Astrocyte of the spinal cord (primary cell): ENCODE data around the gene TMEM94.

ENCODE experiments used
- DNase-seq: peaks from one replicate; pipeline ENCODE4 v3.0.0; 2011; ENCODE audit warnings: low read depth, low spot score
- H3K4me3 ChIP-seq: 2 replicates; pipeline ENCODE4 v1.5.1; 2011; ENCODE audit warnings: low read depth, mild to moderate bottlenecking, low read length, moderate library complexity
- in situ Hi-C: cut with HindIII; loops from 2 replicates; pipeline ENCODE4 v1.10.0; 2017; ENCODE audit warnings: low sequenced_read_pairs
- TF ChIP-seq, protein P1 (sequence below): IDR thresholded peaks from 2 replicates; pipeline ENCODE4 v1.5.1; 2012; ENCODE audit warnings: low read depth, mild to moderate bottlenecking, low read length, inconsistent platforms

Gene TMEM94

DNA sequence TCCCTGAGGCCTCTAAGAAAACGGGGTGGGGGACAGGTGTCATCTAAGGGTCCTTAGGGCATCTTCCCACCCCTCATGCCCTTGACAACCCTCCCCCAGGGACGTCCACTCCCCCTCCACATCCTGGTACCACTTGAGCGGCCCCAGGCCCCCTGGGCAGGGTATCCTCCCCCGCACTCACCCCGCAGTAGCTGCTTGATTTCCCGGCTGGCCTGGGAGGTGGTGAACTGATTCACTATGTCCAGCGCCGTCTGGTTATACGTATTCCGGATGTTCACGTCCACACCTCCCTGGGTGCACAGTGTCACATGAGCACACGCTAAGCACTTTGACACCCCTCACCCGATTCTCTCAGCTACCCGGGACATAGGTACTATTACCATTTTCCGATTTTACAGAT is 49.2 kb downstream of the TMEM94 start:
- in situ Hi-C loops: no loop called here
- TF ChIP-seq, protein P1, sequence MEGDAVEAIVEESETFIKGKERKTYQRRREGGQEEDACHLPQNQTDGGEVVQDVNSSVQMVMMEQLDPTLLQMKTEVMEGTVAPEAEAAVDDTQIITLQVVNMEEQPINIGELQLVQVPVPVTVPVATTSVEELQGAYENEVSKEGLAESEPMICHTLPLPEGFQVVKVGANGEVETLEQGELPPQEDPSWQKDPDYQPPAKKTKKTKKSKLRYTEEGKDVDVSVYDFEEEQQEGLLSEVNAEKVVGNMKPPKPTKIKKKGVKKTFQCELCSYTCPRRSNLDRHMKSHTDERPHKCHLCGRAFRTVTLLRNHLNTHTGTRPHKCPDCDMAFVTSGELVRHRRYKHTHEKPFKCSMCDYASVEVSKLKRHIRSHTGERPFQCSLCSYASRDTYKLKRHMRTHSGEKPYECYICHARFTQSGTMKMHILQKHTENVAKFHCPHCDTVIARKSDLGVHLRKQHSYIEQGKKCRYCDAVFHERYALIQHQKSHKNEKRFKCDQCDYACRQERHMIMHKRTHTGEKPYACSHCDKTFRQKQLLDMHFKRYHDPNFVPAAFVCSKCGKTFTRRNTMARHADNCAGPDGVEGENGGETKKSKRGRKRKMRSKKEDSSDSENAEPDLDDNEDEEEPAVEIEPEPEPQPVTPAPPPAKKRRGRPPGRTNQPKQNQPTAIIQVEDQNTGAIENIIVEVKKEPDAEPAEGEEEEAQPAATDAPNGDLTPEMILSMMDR: no peak
- H3K4me3 ChIP-seq: no peak overlapping the region
- DNase-seq: no peak

DNA sequence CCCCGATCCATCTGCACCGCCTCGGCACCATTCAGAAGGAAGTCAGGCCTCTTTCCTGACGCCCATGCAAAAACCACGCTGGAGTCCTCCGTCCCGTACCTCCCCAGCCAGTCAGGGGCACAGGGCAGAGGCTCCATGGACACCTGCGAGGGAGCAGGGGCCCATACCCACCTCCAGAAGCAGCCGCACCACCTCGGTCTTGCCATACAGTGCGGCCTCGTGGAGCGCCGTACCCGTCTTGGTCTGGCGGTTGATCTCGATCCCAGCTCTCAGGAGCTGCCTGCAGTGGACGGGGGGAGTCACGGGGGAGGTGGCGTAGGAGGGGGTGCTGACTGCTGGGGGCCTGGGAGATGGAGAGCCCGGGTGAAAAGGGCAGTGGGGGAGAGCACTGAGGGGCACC is 49.7 kb downstream of the TMEM94 start:
- no peak overlapping the region for H3K4me3 ChIP-seq
- no peak for DNase-seq
- TF ChIP-seq, protein P1: no peak
- in situ Hi-C loops: no loop called here

GRCh38 chr17:75506888-75507287 is 50.5 kb downstream of the TMEM94 start:
- in situ Hi-C loops: no loop called here
- no peak overlapping the region for H3K4me3 ChIP-seq
- DNase-seq: no peak
- TF ChIP-seq, protein P1: no peak

DNA sequence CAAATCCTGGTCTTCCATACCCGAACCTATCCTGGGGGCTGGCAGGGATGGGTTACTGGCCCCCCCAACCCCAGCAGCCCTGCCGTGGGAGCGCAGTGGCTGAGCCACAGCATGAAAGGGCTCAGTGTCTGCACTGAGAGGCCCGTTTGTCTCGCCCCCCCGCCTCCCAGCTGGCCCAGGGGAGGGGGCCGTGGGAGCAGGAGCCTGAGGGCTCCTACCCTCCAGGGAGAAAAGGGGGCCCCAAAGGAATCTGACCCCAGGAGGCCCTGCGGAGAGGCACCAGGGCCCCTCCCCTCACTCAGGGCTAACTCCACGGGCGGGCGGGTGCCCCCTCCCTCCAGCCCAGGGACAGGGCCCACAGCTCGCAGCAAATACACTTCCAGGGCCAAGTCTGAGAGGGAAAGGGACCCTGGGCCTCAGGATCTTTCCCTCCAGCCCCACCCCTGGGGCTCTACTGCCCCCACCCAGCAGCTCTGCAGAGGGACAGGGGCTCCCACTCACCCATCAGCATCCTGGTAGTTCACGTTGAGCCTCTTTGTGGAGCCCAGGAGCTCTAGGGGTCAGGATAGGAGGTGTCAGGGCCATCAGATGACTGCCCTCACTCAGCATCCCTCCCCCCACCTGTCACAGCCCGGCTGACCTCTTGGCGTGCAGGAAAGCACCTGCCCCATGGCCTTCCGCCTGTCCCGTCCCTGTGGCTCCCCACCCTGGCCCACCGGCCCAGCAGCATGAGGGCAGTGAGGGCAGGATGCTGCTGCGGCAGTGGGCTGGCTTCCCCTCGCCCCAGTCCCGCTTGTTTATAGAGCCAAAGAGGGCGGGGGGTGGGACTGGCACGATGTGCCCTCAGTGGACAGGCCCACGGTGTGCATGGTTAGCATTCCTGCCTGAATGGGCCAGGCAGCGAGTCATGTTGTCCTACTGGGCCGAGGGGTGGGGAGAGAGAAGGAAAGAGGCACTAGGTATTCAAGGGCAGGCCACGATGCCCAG is 51.6 kb downstream of the TMEM94 start:
- TF ChIP-seq, protein P1: no peak
- no peak for DNase-seq
- in situ Hi-C loops: no loop called here
- H3K4me3 ChIP-seq: no peak overlapping the region

DNA sequence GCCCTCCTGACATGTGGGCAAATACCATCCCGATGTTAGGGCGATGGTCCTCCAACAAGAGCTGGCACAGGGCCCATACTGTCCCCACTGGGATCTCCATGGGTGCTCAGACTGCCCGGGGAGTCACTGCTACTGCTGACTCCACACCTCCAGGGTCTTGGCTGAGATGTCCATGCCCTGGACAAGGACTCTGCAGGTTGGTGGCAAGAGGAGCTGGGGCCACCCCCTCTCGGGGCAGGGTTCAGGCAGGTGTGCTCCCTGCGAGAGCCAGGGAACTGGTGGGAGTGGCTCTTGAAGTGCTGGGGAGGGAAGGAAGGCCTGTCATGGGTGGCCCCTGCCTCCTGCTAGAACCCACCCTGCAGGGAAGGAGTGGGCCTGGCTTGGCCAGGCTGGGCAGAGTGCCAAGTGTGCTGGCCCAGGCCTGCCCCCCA is 52.5 kb downstream of the TMEM94 start:
- in situ Hi-C loops: no loop called here
- no peak for DNase-seq
- no peak overlapping the region for H3K4me3 ChIP-seq
- TF ChIP-seq, protein P1: no peak

DNA sequence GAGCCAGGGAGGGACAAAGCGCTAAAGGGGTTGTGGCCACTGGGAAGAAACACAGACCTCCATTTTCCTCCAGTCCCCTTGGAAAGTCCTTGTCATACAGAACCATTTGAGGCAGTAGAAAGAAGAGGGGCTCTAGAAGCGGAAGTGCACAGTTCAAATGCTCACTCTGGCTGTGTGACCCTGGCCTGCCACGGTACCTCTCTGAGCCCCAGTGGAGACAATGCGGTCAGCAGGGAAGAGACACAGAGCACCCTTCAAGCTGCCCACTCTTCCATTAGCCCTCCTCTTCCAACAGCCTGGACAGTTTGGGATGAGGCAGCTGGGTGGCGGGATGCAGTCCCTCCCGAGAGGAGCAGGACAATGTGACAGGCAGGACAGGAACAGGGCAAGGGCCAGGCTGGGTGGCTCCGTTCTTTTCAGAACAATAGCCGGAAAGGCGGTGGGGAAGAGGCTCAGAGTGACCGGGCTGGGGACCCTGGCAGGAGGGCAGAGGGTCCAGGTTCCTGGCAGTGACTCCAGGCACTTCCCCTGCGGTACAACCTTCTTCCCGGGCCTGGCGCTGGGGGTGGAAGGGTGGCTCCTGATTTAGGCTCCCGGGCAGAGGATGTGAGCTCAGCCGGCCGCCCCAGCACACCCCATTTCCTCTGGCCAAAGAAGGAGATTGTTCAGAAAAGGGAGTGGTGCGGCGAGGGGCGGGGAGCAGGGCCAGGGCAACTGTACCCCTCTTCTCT is 53.3 kb downstream of the TMEM94 start:
- TF ChIP-seq, protein P1: no peak
- DNase-seq: no peak
- H3K4me3 ChIP-seq: no peak overlapping the region
- in situ Hi-C loops: no loop called here
